ENCODE results near the gene C4A.

DNA sequence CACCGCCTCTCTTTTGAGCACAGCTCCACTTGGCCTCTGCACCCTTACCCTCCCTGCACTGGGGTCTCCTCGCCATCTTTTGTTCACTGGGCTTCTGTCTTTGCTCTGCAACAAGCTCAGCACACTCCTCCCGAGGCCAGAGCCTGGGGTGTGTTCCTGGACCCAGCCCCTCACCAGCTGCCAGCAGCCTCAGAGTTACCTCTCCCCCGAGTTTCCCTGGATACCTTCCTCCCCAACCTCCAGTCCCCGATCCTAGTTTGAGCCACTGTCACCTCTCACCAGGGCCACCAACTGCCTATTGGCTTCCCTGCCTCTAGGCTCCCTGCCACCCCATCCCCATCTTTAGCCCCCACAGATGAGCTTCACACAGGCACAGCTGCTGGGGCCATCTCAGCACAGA lies 68.7 kb downstream of the C4A start:
- no peak for TF ChIP-seq ZNF274 (IDR thresholded peaks at IDR 0.05; ENCODE audit: low read depth, low read length)
- TF ChIP-seq YY1 (IDR thresholded peaks at IDR 0.05; ENCODE audit: insufficient read depth, insufficient read length): no peak
- TF ChIP-seq SUZ12 (IDR thresholded peaks at IDR 0.05; ENCODE audit: extremely low read depth, insufficient read depth, insufficient read length): no peak
